NCI-H187 treated with DMSO at 0.1 percent for 48 hours (cell line): Measurements from ENCODE around the gene ADAMTS4.

Experiments used
- DNase-seq: peaks from one replicate; lab custom pipeline; 2025; lab: John Stamatoyannopoulos, UW

The ADAMTS4 gene

DNA sequence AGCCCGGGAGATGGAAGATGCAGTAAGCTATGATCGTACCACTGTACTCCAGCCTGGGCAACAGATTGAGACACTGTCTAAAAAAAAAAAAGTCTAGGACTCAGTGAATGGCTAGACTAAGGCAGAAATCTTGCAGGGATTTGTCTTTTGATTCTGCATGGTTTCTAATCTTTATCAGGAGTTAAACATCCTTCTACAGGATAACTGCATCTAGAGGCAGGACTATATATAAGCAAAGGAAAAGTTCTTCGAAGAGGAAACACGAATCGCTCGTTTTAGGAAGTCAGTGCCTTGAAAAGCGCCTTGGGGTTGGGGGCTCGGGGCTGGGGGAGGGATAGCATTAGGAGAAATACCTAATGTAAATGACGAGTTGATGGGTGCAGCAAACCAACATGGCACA, 45.7 kb downstream of the ADAMTS4 start:
- no peak for DNase-seq

DNA sequence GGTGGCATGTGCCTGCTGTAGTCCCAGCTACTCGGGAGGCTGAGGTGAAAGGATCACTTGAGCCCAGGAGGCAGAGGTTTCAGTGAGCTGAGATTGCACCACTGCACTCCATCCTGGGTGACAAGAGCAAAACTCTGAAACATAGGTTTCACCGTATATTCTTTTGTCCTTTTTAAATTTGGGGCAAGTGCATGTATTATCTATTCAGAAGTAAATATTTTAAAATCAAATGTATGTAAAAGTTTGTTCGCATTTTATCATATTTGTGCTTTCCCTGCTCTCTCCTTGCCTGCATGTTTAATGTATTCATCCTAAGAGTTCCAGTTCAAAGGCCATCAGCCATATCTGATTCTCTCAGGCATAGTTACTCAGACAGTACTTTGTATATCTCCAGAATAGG, 53.0 kb downstream of the ADAMTS4 start:
- no peak for DNase-seq

DNA sequence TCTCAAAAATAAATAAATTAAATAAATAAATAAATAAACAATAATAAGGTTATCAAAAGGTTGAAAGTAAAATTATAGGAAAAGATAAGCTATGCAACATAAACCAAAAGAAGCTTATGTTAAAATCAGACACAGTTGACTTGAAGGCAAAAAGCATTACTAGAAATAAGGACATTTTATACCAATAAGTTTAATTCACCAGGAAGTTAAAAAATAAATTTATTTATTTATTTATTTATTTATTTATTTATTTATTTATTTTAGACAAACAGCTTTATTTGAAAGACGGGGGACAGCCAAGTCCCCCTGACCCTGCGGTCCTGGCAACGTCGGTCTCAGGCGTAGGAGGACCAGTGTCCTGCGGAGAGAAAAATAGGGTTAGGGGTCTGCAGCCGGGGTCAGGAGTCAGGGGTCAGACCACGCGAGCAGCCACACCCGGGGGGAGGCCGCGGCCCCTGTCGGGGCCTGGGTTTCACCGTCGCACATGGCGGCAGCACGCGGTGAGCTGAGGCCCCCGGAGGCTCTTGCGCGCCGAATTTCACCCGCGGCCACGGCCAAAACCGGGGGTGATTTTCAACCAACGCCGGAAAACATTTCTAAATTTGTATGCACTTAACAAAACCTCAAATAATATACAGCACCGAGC, 58.0 kb downstream of the ADAMTS4 start:
- no peak for DNase-seq

DNA sequence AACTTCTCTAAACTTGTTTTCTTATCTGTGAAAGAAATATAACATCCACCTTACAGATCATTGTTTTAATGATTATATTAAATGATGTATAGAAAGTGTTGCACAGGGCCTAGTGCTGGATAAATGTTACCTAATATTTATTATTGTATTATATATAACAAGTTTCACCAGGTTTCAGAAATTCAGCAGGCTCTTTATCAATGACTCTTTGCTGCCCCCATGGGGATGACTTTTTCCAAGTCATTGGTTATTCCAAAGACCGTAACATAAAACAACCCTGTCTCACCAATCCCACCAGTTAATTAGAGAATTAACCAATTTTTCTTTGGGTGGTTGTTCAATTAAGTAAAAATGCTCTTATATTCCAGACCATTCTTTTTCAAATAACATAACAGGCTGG, 59.1 kb downstream of the ADAMTS4 start:
- no peak for DNase-seq

DNA sequence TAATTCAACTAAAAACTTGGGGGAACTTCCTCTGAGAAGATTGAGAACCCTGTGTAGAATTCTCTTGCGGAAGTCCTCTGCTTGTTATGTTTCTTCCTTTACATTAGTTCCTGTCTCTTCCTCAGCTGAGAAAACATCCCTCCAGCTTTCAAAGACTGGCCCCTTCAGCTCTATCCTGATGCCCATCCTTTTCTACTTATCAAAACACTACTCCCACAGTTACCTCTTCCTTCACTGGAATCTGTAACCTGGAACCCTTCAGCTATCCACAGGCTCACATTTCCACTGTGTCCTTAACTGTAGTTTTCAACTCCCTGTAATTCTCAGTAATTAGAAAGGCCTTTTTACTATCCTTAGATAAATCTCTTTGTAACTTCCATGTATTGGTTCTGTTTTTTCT, 60.4 kb downstream of the ADAMTS4 start:
- no peak for DNase-seq

DNA sequence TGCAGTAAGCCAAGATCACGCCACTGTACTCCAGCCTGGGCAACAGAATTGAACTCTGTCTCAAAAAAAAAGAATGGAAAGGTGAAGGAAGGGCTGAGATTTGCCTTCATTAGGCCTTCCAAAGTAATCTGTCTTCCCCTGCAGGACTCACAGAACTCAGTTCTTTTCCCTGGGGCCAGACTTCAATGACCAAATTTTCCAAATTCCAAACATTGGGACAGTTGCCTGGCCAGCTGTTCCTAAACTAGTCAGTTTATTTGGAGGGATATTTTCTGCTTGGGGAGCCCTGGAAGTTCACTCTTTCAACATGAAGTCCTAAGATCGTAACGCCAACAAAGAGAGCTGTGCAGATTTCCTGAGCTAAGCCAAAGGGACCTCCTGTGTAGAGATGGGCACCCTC, 61.0 kb downstream of the ADAMTS4 start:
- DNase-seq, result no peak
